HEK293 (cell line): Measurements from ENCODE around the gene NAT14.

ENCODE experiments used
- FEZF1 ChIP-seq: fragments of 450-650 bp; formaldehyde crosslinking; IDR thresholded peaks from 2 replicates; pipeline ENCODE4 v1.5.1; 2016; ENCODE audit warnings: missing biosample characterization, missing genetic modification characterization
- HIC1 ChIP-seq: fragments of 450-650 bp; formaldehyde crosslinking; IDR thresholded peaks from 2 replicates; pipeline ENCODE4 v1.5.1; 2016; ENCODE audit warnings: missing biosample characterization, missing genetic modification characterization
- KLF7 ChIP-seq: fragments of 450-650 bp; formaldehyde crosslinking; IDR thresholded peaks from 2 replicates; pipeline ENCODE4 v1.5.1; 2016; ENCODE audit warnings: missing biosample characterization, missing genetic modification characterization, borderline replicate concordance
- MYNN ChIP-seq: fragments of 450-650 bp; formaldehyde crosslinking; IDR thresholded peaks from 2 replicates; pipeline ENCODE4 v1.5.1; 2016; ENCODE audit warnings: missing biosample characterization, missing genetic modification characterization, borderline replicate concordance
- PATZ1 ChIP-seq: fragments of 450-650 bp; formaldehyde crosslinking; IDR thresholded peaks from 2 replicates; pipeline ENCODE4 v1.5.1; 2016; ENCODE audit warnings: missing biosample characterization, missing genetic modification characterization
- REST ChIP-seq: fragments of 450-650 bp; formaldehyde crosslinking; IDR thresholded peaks from 2 replicates; pipeline ENCODE4 v1.5.1; 2016; ENCODE audit warnings: missing biosample characterization, missing genetic modification characterization
- SALL2 ChIP-seq: fragments of 450-650 bp; formaldehyde crosslinking; IDR thresholded peaks from 2 replicates; pipeline ENCODE4 v1.5.0; 2017; ENCODE audit warnings: missing biosample characterization, mild to moderate bottlenecking, missing genetic modification characterization, borderline replicate concordance
- SCRT1 ChIP-seq: fragments of 450-650 bp; formaldehyde crosslinking; IDR thresholded peaks from 2 replicates; pipeline ENCODE4 v1.5.1; 2016; ENCODE audit warnings: missing biosample characterization, missing genetic modification characterization, borderline replicate concordance
- SCRT2 ChIP-seq: fragments of 450-650 bp; formaldehyde crosslinking; IDR thresholded peaks from 2 replicates; pipeline ENCODE4 v1.5.1; 2016; ENCODE audit warnings: missing biosample characterization, missing genetic modification characterization
- ZBTB21 ChIP-seq: fragments of 450-650 bp; formaldehyde crosslinking; IDR thresholded peaks from 2 replicates; pipeline ENCODE4 v1.5.1; 2017; ENCODE audit warnings: missing biosample characterization, missing genetic modification characterization
- ZEB2 ChIP-seq: fragments of 450-650 bp; formaldehyde crosslinking; IDR thresholded peaks from 2 replicates; pipeline ENCODE4 v1.5.1; 2016; ENCODE audit warnings: missing biosample characterization, missing genetic modification characterization
- ZNF112 ChIP-seq: fragments of 450-650 bp; formaldehyde crosslinking; IDR thresholded peaks from 2 replicates; pipeline ENCODE4 v1.5.0; 2017; ENCODE audit warnings: missing biosample characterization, missing genetic modification characterization
- ZNF335 ChIP-seq: fragments of 450-650 bp; formaldehyde crosslinking; conservative IDR thresholded peaks from 2 replicates; pipeline ENCODE4 v1.5.1; 2016; ENCODE audit warnings: missing biosample characterization, missing genetic modification characterization
- ZNF571 ChIP-seq: fragments of 450-650 bp; formaldehyde crosslinking; IDR thresholded peaks from 2 replicates; pipeline ENCODE4 v1.5.0; 2017; ENCODE audit warnings: missing biosample characterization, missing genetic modification characterization
- ZNF623 ChIP-seq: fragments of 450-650 bp; formaldehyde crosslinking; IDR thresholded peaks from 2 replicates; pipeline ENCODE4 v1.5.1; 2016; ENCODE audit warnings: missing biosample characterization, missing genetic modification characterization
- ZNF624 ChIP-seq: fragments of 450-650 bp; formaldehyde crosslinking; IDR thresholded peaks from 2 replicates; pipeline ENCODE4 v1.5.1; 2017; ENCODE audit warnings: missing biosample characterization, missing genetic modification characterization
- ZNF658 ChIP-seq: fragments of 450-650 bp; formaldehyde crosslinking; IDR thresholded peaks from 2 replicates; pipeline ENCODE4; 2016; ENCODE audit warnings: missing biosample characterization, missing genetic modification characterization
- ZNF664 ChIP-seq: fragments of 450-650 bp; formaldehyde crosslinking; IDR thresholded peaks from 2 replicates; pipeline ENCODE4 v1.5.1; 2016; ENCODE audit warnings: missing biosample characterization, missing genetic modification characterization
- ZNF76 ChIP-seq: fragments of 450-650 bp; formaldehyde crosslinking; IDR thresholded peaks from 2 replicates; pipeline ENCODE4; 2016; ENCODE audit warnings: low read depth, missing biosample characterization, missing genetic modification characterization, borderline replicate concordance
- ZNF791 ChIP-seq: fragments of 450-650 bp; formaldehyde crosslinking; IDR thresholded peaks from 2 replicates; pipeline ENCODE4 v1.5.1; 2016; ENCODE audit warnings: missing biosample characterization, missing genetic modification characterization
- ZNF792 ChIP-seq: fragments of 450-650 bp; formaldehyde crosslinking; IDR thresholded peaks from 2 replicates; pipeline ENCODE4 v1.5.1; 2016; ENCODE audit warnings: missing biosample characterization, missing genetic modification characterization
- ZSCAN30 ChIP-seq: fragments of 450-650 bp; IDR thresholded peaks from 2 replicates; pipeline ENCODE4 v1.5.1; 2018; ENCODE audit warnings: missing biosample characterization, mild to moderate bottlenecking, missing genetic modification characterization, moderate library complexity
- TF ChIP-seq, protein P1 (sequence below): fragments of 450-650 bp; formaldehyde crosslinking; IDR thresholded peaks from 2 replicates; pipeline ENCODE4 v1.5.1; 2016; ENCODE audit warnings: missing biosample characterization, missing genetic modification characterization, low read depth
- TF ChIP-seq, protein P2 (sequence below): fragments of 450-650 bp; formaldehyde crosslinking; IDR thresholded peaks from 2 replicates; pipeline ENCODE4 v1.5.1; 2016; ENCODE audit warnings: missing biosample characterization, missing genetic modification characterization

NAT14 gene

GRCh38 chr19:55461974-55462626 lies 22.9 kb upstream of the NAT14 start (continued):
- TF ChIP-seq ZNF664 (tag by site-specific recombination) (no peak), SCRT1 (tag by site-specific recombination) (no peak), ZNF623 (tag by site-specific recombination) (peak; percentile 97), ZBTB21 (tag by site-specific recombination) (no peak), ZNF335 (tag by site-specific recombination) (no peak), KLF7 (peak; percentile 45; the same call in 1 of the 2 replicates), ZNF76 (tag by site-specific recombination) (no peak), ZNF624 (tag by site-specific recombination) (no peak), ZNF792 (no peak), HIC1 (tag by site-specific recombination) (no peak), ZNF571 (tag by site-specific recombination) (no peak), REST (tag by site-specific recombination) (no peak), FEZF1 (no peak), ZNF658 (tag by site-specific recombination) (no peak), SCRT2 (tag by site-specific recombination) (no peak), SALL2 (tag by site-specific recombination) (no peak), ZSCAN30 (0 out of 2 replicates have a peak, but pooled peaks have one; percentile 26), MYNN (tag by site-specific recombination) (no peak), ZNF112 (no peak), PATZ1 (no peak; the same call in 1 of the 2 replicates), ZEB2 (tag by site-specific recombination) (no peak), ZNF791 (tag by site-specific recombination) (no peak)
- TF ChIP-seq, protein P1, sequence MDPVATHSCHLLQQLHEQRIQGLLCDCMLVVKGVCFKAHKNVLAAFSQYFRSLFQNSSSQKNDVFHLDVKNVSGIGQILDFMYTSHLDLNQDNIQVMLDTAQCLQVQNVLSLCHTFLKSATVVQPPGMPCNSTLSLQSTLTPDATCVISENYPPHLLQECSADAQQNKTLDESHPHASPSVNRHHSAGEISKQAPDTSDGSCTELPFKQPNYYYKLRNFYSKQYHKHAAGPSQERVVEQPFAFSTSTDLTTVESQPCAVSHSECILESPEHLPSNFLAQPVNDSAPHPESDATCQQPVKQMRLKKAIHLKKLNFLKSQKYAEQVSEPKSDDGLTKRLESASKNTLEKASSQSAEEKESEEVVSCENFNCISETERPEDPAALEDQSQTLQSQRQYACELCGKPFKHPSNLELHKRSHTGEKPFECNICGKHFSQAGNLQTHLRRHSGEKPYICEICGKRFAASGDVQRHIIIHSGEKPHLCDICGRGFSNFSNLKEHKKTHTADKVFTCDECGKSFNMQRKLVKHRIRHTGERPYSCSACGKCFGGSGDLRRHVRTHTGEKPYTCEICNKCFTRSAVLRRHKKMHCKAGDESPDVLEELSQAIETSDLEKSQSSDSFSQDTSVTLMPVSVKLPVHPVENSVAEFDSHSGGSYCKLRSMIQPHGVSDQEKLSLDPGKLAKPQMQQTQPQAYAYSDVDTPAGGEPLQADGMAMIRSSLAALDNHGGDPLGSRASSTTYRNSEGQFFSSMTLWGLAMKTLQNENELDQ (tag by site-specific recombination): no peak
- TF ChIP-seq, protein P2, sequence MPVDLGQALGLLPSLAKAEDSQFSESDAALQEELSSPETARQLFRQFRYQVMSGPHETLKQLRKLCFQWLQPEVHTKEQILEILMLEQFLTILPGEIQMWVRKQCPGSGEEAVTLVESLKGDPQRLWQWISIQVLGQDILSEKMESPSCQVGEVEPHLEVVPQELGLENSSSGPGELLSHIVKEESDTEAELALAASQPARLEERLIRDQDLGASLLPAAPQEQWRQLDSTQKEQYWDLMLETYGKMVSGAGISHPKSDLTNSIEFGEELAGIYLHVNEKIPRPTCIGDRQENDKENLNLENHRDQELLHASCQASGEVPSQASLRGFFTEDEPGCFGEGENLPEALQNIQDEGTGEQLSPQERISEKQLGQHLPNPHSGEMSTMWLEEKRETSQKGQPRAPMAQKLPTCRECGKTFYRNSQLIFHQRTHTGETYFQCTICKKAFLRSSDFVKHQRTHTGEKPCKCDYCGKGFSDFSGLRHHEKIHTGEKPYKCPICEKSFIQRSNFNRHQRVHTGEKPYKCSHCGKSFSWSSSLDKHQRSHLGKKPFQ: no peak
- TF ChIP-seq, all 188 proteins: peak for 11
